ENCODE data around the gene CEP85L.

Gene CEP85L

GRCh38 chr6:118509009-118509617, 142.3 kb downstream of the CEP85L start:
- TF ChIP-seq ISL1 (CRISPR knock-in tag; IDR thresholded peaks at IDR 0.05) (no peak), OSR1 (CRISPR knock-in tag; IDR thresholded peaks at IDR 0.05) (no peak), TCF4 (CRISPR knock-in tag; IDR thresholded peaks at IDR 0.05; ENCODE audit: borderline replicate concordance) (no peak), ZC3H10 (CRISPR knock-in tag; IDR thresholded peaks at IDR 0.05) (no peak), ZNF8 (CRISPR knock-in tag; IDR thresholded peaks at IDR 0.05) (no peak), ZFP3 (CRISPR knock-in tag; IDR thresholded peaks at IDR 0.05) (no peak), GLIS3 (CRISPR knock-in tag; IDR thresholded peaks at IDR 0.05) (no peak), PPARA (CRISPR knock-in tag; IDR thresholded peaks at IDR 0.05; ENCODE audit: borderline replicate concordance) (no peak), TOX (CRISPR knock-in tag; IDR thresholded peaks at IDR 0.05; ENCODE audit: borderline replicate concordance) (no peak), ZNF70 (CRISPR knock-in tag; IDR thresholded peaks at IDR 0.05) (no peak), CSRNP3 (CRISPR knock-in tag; IDR thresholded peaks at IDR 0.05) (no peak), ESRRG (CRISPR knock-in tag; IDR thresholded peaks at IDR 0.05) (no peak), ARNTL (CRISPR knock-in tag; IDR thresholded peaks at IDR 0.05; ENCODE audit: borderline replicate concordance, low read depth) (no peak)
- peak; percentile 53; the same call in 2 of the 3 replicates for ATAC-seq

GRCh38 chr6:118507636-118508035, 143.8 kb downstream of the CEP85L start:
- TF ChIP-seq ZNF70 (CRISPR knock-in tag; IDR thresholded peaks at IDR 0.05) (no peak), CSDC2 (CRISPR knock-in tag; IDR thresholded peaks at IDR 0.05) (no peak), ZNF8 (CRISPR knock-in tag; IDR thresholded peaks at IDR 0.05) (no peak), CSRNP3 (CRISPR knock-in tag; IDR thresholded peaks at IDR 0.05) (no peak), ZFP30 (CRISPR knock-in tag; IDR thresholded peaks at IDR 0.05) (no peak), ZFP3 (CRISPR knock-in tag; IDR thresholded peaks at IDR 0.05) (no peak), PPARA (CRISPR knock-in tag; IDR thresholded peaks at IDR 0.05; ENCODE audit: borderline replicate concordance) (no peak), POU6F1 (CRISPR knock-in tag; IDR thresholded peaks at IDR 0.05; ENCODE audit: borderline replicate concordance, low read depth) (no peak), RARB (CRISPR knock-in tag; IDR thresholded peaks at IDR 0.05) (no peak), SNAI2 (CRISPR knock-in tag; IDR thresholded peaks at IDR 0.05) (no peak), BACH2 (CRISPR knock-in tag; IDR thresholded peaks at IDR 0.05; ENCODE audit: borderline replicate concordance) (no peak), ARNTL (CRISPR knock-in tag; IDR thresholded peaks at IDR 0.05; ENCODE audit: borderline replicate concordance, low read depth) (no peak), OSR1 (CRISPR knock-in tag; IDR thresholded peaks at IDR 0.05) (no peak), ISL1 (CRISPR knock-in tag; IDR thresholded peaks at IDR 0.05) (no peak), TOX (CRISPR knock-in tag; IDR thresholded peaks at IDR 0.05; ENCODE audit: borderline replicate concordance) (no peak)
- no peak for ATAC-seq

GRCh38 chr6:118506071-118506638, 145.2 kb downstream of the CEP85L start:
- TF ChIP-seq ZC3H10 (CRISPR knock-in tag; IDR thresholded peaks at IDR 0.05) (no peak), CSRNP3 (CRISPR knock-in tag; IDR thresholded peaks at IDR 0.05) (no peak), OSR1 (CRISPR knock-in tag; IDR thresholded peaks at IDR 0.05) (no peak), PPARA (CRISPR knock-in tag; IDR thresholded peaks at IDR 0.05; ENCODE audit: borderline replicate concordance) (no peak), ESRRG (CRISPR knock-in tag; IDR thresholded peaks at IDR 0.05) (no peak)
- ATAC-seq = no peak

GRCh38 chr6:118505656-118506055, 145.7 kb downstream of the CEP85L start:
- ATAC-seq = no peak
- TF ChIP-seq ZNF565 (CRISPR knock-in tag; conservative IDR thresholded peaks at IDR 0.05; ENCODE audit: low read depth) (no peak), ZNF8 (CRISPR knock-in tag; IDR thresholded peaks at IDR 0.05) (no peak), GLIS3 (CRISPR knock-in tag; IDR thresholded peaks at IDR 0.05) (no peak), TCF4 (CRISPR knock-in tag; IDR thresholded peaks at IDR 0.05; ENCODE audit: borderline replicate concordance) (no peak), ZFP30 (CRISPR knock-in tag; IDR thresholded peaks at IDR 0.05) (no peak), ZFP3 (CRISPR knock-in tag; IDR thresholded peaks at IDR 0.05) (no peak), CSRNP3 (CRISPR knock-in tag; IDR thresholded peaks at IDR 0.05) (no peak), ISL1 (CRISPR knock-in tag; IDR thresholded peaks at IDR 0.05) (no peak)
